Right ventricle myocardium inferior (tissue), 1 donor: ENCODE measurements around the gene CDK7. TPM values are rescaled to one million over a fixed set of nuclear protein-coding genes. Genes with fewer than 3 reads are reported as not detected.
"Not testable (repeated sequence)": the region's sequence is repeated elsewhere in the genome, so short reads cannot be mapped to it uniquely, and the experiment has no call there.

Experiments used
- ATAC-seq: fragments of 200-7000 bp; cut with Tn5 transposase; one replicate; pipeline ENCODE4 v1.9.1; 2020; ENCODE audit warnings: mild to moderate bottlenecking, moderate library complexity
- DNase-seq: peaks from one replicate; pipeline ENCODE4 v3.0.0; 2021; ENCODE audit errors: missing footprints
- intact Hi-C: fragments of 100-400 bp; cut with DNase I; formaldehyde crosslinking; loops from one replicate; pipeline ENCODE4 v1.11.0; 2022
- long read RNA-seq: library from polyadenylated mRNA; unstranded; transcript quantifications from one replicate; pipeline ENCODE4 v2.0.0, GENCODE V29; 2021
- total RNA-seq: library from RNA; stranded (reverse); fragmentation: NEBNext Ultra II Directional; extraction: Animal tissue kit (Norgen Biotek cat#: 25700); gene quantifications from one replicate; pipeline ENCODE4 v1.2.1, GENCODE V29; 2021
- donor health status: DM: no; HTN: yes; CAD: no; lungs with severe emphysema.

Gene CDK7
- 10.5 TPM for total RNA-seq
- long read RNA-seq, transcript CDK7-201 (12 exons, 1,439 nt) = major isoform, 5 of 5 reads
- long read RNA-seq, partial matches to known transcripts = 0 of 5 reads
- long read RNA-seq, other reads (novel, unspliced or antisense) = 0 of 5 reads

DNA sequence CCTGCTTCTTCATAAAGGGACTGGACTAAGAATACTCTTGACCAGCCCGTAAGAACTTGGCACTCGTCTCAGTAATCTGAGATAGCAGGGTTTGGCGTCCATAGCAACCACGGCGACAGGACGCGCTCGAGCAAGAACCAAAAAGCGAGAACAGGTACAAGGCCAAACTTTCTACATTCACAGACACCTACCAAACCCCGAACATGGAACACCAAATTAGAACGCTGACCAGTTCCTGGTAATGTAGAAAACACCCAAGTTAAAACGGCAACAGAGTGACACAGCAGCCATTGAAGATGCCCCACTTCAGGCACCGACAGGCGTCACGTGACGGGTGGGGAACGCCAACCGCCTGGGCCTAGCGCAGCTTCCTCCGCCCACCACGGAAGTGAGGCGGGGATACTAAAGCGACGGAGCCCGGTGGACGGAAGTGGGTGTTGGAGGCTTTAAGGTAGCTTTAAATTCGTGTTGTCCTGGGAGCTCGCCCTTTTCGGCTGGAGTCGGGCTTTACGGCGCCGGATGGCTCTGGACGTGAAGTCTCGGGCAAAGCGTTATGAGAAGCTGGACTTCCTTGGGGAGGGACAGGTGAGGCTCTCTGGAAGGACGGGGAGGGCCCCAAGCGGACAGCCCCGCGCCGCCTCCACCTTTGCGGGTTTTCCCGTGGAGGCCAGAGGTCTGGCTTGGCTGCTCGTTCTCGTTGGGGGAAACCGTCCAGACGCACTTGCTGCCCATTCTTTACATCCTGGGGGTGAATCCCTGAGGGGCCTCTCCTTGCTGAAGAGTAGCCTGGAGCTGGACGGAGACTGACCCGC is at the start of gene CDK7:
TSS of gene CDK7 (plus strand) at position 430 of the 812 bp plus-strand sequence. CDS start at position 520, 90 bp downstream.
- DNase-seq = peak; percentile 96
- peak; percentile 100 for ATAC-seq
- intact Hi-C loops = loop anchor here (1.0 to 5.0 kb wide), 3 partner anchors 16 to 98 kb away; partner anchors contain the start of genes CCDC125 and CCNB1

DNA sequence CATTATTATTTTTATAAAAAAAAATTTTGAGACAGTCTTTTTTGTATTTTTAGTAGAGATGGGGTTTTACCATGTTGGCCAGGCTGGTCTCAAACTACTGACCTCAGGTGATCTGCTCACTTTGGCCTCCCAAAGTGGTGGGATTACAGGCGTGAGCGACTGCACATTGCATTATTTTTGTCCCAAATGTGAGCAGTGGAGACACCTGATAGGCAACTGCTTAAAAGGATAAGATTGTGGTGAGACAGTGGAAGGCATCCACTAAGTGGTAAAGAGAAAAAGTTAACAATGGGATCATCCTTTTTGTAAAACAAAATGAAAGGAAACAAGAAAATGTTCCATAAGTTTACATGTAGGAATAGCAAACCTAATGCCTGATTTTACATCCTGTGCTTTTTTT is 47.3 kb upstream of the CDK7 start:
- no peak for DNase-seq
- ATAC-seq = no peak
- intact Hi-C loops = no loop called here

DNA sequence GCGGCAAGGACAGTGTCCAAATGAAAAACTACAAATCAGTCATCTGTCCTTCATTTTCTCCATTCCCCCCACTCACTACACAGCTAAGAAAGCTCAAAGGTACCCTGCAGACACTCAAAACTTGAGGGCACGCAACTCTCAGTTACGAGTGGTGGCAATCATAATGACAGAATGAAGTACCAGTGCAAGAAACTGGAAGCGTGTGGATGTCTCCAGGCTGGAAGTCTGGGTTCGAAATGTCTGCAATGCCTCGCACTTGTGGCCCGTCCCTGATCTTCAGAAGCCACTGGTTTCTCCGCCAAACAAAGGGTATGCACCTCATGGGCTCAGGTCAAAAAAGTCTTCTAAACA is 45.9 kb upstream of the CDK7 start:
- intact Hi-C loops = loop anchor here (2.0 kb wide), 1 partner anchor 22 kb away; the partner anchor contains the start of gene CCNB1
- ATAC-seq = no peak

DNA sequence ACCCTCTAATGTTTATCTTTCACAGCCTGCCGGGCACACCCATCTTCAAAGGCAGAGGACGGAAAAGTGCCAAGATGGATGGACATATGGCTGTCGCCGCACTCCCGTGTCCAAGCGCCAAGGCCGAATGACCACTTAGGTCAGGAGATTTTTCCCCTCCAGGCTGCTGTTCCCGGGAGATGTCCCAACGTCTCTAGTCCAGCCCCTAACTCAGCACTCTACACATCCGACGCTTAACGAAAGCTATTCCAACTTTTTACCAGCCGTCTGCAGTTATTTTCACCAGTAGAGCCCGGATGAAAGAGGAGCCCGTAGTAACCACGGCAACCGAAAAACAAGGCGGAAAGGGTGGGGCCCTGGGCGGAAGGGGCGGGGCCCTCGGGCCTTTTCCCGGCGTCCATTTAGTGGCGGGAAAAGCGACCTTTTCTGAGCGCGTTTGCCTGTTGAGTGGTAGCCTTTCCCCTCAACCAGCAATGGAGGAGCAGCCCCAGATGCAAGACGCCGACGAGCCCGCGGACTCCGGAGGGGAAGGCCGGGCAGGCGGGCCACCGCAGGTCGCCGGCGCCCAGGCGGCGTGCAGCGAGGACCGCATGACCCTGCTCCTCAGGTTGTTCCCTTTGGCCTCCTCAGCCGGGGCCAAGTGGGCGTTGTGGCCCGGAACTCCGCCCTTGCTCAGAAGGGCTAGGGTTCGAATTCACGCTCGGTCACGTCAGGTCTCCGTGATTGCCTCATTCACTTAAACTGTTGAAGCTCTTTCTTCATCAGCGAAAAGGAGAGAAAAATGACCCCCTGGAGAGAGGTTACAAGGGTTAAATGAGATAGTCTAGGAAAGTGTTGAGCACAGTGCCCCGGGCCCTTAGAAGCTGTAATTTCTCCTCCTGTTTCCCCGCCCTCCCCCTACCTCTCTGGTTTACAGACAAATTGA is 45.3 kb upstream of the CDK7 start, which contains the start of gene CENPH:
TSS of gene CENPH (plus strand) at position 422 of the 925 bp plus-strand sequence. CDS start at position 474, 52 bp downstream.
- intact Hi-C loops = loop anchor here (2.0 kb wide), 1 partner anchor 23 kb away; the partner anchor contains the start of gene CCNB1
- ATAC-seq = peak; percentile 99
- peak; percentile 92 for DNase-seq

More for the DNA sequence above, 45.9 kb upstream of the CDK7 start:
- DNase-seq = no peak

DNA sequence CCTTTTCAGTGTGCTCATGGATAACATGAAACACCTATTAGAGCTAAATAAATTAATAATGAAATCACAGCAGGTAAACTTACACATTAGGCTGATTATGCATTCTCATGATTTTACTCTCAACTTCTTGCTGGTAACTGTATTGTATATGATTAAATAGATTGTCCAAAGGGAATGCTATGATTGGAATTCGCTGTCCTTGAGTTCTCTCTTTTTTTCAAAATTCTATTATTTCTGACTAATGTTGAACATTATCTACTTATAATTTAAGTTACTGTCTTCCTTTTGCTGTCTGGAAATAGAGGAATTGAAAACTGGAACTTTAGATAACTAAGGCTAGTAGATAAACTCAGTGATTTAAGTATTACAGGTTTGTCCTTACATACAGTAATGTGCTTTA is 32.2 kb upstream of the CDK7 start:
- ATAC-seq = no peak
- intact Hi-C loops = no loop called here
- no peak for DNase-seq

DNA sequence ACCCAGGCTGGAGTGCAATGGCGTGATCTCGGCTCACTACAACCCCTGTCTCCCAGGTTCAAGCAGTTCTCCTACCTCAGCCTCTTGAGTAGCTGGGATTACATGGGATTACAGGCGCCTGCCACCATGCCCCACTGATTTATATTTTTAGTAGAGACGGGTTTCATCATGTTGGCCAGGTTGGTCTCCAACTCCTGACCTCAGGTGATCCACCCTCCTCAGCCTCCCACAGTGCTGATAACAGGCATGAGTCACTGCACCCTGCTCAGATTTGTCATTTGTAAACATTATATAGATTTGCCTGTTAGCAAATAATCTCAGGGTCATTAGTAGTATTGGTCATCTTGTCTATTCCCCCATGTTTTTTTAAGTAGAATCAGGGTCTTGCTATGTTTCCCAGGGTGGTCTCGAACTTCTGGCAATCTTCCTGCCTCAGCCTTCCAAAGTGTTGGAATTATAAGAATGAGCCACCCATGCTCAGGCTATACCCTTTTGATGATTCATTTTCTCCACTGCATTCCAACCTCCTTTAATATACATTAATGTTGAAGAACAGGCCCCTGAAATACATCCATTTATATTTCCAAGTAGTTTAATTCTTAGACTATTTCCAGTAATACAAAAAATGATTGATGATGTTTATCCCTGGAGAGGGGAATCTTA is 28.0 kb upstream of the CDK7 start:
- ATAC-seq (no peak), DNase-seq (no peak)
- intact Hi-C loops = no loop called here

DNA sequence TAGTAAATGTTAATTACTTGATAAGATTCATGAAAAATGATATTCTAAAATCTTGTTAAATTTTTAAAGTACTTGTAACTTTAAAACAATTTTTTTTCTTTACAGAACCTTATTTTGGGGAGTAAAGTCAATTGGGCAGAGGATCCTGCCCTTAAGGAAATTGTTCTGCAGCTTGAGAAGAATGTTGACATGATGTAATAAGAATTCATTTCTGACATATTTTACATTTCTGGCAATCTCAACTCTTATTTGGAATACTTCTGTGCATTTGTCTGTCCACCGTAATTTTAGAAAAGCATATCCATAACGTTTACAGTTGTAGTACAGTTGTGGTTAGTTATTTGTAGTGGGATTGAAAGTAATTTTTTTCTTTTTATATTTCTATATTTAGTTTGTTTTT is 25.1 kb upstream of the CDK7 start:
- intact Hi-C loops = no loop called here
- DNase-seq (no peak), ATAC-seq (no peak)

DNA sequence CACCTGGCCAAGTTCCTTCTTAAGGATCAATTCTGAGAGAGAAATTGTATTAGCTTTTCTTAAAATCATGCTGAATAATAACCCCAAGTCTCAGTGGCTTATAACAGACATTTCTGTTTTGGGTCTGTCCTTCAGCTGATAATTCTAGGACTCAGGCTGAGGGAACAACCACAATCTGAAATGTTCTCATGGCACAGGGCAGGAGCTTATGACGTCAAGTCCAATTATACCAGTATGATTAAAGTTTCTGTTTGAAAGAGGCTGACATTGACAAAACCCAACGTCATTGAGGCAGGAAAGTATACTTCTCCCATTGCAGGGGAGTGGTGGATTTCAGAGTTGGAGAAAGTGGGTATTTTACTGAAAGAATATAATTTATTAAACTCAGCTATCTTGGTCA is 23.5 kb upstream of the CDK7 start:
- DNase-seq (no peak), ATAC-seq (no peak)
- intact Hi-C loops = no loop called here

DNA sequence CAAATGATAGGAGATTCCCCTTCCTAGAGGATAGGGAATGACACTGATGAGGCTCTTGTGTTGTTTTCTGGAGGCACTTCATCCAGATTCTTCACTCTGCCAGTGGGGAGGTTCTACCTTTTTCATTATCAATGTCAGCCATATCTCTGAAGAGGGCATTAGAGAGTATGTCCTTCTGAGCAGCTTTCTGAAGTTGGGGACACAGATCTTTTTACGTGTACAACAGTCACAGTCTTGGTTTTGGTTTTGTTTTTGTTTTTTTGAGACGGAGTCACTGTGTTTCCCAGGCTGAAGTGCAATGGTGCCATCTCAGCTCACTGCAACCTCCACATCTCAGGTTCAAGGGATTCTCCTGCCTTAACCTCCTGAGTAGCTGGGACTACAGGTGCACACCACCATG is 22.7 kb upstream of the CDK7 start:
- DNase-seq = no peak
- no peak for ATAC-seq
- intact Hi-C loops = no loop called here

DNA sequence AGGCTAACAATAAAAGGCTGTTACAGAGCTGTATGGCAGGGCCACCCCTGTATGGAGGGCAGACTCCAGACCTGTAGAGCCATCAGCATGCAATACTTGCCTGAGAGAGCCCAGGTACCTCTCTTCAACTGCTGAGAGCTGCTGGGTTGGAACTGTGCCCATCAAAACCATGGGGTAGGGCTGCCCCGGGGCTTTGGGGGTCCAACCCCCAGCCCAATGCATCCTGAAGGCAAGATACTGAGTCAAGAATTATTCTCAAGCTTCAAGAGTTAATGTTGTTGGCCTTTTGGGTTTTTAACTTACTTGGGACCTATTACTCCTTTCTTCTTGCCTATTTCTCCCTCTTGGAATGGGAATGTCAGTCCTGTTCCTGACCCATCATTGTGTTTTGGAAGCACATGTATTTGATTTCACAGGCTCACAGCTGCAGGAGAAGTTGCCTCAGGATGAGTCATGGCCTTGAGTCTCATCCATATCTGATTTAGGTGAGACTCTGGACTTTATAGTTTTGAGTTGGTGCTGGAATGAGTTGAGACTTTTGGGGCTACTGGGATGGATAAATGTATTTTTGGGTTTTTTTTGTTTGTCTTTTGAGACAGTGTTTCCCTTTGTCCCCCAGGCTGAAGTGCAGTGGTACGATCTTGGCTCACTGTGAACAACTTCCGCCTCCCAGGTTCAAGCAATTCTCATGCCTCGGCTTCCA is 21.0 kb upstream of the CDK7 start:
- intact Hi-C loops = no loop called here
- ATAC-seq (no peak), DNase-seq (no peak)

DNA sequence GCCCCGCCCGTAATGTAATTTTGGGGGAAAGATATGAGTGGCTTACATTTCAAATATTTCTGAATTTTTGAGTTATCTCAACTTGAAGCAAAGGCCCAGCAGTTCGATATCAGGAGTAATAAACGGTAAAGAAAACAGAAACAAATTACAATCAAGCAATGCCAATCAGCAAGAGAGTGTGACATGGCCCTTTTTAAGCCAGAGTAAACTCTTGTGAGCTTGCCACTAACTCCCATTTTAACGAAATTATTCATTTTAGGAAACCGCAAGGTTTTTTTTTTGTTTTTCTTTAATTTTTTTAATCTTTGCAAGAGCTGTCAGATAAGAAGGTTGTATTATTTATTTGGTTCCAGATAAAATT is 17.6 kb upstream of the CDK7 start:
- intact Hi-C loops = no loop called here
- ATAC-seq (no peak), DNase-seq (no peak)

DNA sequence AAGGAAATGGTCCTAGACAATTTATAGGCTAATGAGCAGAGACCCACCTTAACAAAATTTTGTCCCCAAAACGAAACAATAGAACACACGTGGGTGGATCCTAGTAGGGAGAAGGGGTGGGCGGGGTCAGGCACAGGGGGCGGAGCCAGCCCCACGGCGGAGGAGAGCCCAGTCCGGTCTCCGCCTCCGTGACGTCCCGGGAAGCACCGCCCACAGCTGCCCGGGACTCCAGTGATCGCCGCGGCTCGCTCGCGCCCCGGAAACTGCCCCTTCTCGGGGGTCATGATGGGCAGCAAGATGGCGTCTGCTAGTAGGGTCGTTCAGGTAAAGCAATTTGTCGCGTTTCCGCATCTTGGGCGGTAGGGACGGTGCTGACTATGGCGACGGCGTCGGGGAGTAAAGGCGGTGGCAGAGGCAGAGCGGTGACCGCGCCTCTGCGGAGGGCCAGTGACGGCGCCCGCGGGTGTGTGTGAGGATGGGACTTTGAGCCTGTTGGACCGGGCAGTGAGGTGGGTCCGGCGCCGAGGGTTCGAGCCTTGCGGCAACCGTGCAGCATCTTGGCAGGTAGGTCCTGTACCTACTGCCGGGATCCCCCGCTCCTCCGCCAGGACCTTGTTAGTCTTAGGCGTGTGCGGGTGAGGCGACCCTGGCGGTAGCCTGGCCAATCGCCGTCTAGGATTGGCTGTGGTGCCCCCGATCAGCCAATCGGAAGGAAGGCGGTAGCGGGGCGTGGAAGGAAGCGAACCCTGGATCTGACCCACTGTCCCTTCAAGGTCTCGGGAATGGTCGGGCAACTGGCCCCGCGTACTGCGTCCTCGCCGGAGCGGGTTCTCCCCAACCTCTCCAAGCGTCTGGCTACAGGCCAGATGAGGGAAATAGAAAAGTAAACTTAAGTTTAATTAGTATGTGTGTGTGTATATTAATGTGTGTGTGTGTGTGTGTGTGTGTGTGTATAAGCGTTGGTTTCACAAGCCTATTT is 16.8 kb upstream of the CDK7 start:
- ATAC-seq (peak; percentile 99), DNase-seq (peak; percentile 99)
- intact Hi-C loops = loop anchor here (1.0 kb wide), 1 partner anchor 16 kb away; the partner anchor contains the start of gene CDK7

DNA sequence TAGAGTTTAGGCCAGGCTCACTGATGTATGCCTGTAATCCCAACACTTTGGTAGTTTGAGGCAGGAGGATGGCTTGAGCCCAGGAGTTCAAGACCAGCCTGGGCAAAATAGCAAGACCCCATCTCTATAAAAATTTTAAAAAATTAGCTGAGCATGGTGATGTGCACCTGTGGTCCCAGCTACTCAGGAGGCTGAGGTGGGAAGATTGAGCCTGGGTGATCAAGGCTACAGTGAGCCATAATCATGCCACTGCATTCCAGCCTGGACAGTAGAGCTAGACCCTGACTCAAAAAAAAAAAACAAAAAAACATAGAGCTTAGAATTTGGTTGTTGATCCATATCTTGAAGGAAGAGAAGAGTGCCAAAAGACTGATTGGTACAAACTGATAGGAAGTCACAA is 14.7 kb upstream of the CDK7 start:
- DNase-seq (no peak), ATAC-seq (no peak)
- intact Hi-C loops = no loop called here

DNA sequence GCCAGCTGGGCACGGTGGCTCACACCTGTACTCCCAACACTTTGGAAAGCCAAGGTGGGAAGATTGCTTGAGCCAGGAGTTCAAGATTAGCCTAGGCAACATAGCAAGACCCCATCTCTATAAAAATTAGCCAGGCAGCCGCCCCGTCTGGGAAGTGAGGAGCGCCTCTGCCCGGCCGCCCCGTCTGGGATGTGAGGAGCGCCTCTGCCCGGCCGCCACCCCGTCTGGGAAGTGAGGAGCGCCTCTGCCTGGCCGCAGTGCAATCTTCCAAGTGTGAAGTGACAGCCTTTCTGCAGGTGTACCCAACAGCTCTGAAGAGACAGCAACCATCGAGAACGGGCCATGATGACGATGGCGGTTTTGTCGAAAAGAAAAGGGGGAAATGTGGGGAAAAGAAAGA is 14.3 kb upstream of the CDK7 start:
- ATAC-seq, intact Hi-C loops: not testable (repeated sequence)
- DNase-seq = peak; percentile 22

DNA sequence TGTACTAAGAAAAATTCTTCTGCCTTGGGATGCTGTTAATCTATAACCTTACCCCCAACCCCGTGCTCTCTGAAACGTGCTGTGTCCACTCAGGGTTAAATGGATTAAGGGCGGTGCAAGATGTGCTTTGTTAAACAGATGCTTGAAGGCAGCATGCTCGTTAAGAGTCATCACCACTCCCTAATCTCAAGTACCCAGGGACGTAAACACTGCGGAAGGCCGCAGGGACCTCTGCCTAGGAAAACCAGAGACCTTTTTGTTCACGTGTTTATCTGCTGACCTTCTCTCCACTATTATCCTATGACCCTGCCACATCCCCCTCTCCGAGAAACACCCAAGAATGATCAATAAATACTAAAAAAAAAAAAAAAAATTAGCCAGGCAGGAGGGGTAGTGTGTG is 13.9 kb upstream of the CDK7 start:
- ATAC-seq, DNase-seq, intact Hi-C loops: not testable (repeated sequence)

DNA sequence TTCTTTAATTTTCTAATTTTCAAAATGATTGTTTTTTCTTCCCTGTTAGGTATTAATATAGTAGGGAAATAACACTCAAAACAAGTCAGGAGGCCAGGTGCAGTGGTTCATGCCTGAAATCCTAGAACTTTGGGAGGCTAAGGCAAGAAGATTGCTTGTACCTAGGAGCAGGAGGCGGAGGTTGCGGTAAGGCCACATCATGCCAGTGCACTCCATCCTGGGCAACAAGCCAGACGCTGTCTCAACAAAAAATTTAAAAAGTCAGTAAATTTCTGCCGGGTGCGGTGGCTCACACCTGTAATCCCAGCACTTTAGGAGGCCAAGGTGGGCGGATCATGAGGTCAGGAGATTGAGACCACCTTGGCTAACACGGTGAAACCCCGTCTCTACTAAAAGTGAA is 10.2 kb upstream of the CDK7 start:
- no peak for DNase-seq
- intact Hi-C loops = no loop called here

DNA sequence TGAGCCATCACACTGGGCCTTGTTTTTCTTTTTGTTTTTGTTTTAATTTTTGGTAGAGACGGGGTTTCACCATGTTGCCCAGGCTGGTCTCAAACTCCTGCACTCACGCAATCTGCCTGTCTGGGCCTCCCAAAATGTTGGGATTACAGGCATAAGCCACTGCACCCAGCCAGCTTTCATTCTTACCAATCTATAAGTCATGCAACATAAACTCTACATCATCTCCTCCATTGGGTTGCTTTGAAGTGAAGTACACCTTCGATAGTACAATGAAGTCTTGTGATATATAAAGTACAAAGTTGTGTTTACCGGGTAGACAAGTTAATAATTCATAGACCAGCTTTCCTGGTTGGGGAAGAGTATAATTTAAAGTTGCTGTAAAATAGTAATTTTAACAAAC is 8.8 kb upstream of the CDK7 start:
- DNase-seq = no peak
- intact Hi-C loops = no loop called here

More for the DNA sequence above, 10.2 kb upstream of the CDK7 start:
- ATAC-seq = no peak

More for the DNA sequence above, 8.8 kb upstream of the CDK7 start:
- no peak for ATAC-seq
